Mucosa of gallbladder (tissue), 1 donor: ENCODE data around the gene OR52N1. TPM values are rescaled to one million over a fixed set of nuclear protein-coding genes. Genes with fewer than 3 reads are reported as not detected.

Source experiments
- total RNA-seq: library from RNA; stranded (reverse); gene quantifications from one replicate; pipeline ENCODE4 v1.2.1, GENCODE V29; 2021
- donor health status: DM: no; HTN: no; CAD: no.

OR52N1 gene
- total RNA-seq, 1 donor from 2014 or later, result not detected

Other genes starting within 250 kb of the OR52N1 start
- not detected for gene OR52H1, start 242.7 kb downstream of the OR52N1 start, total RNA-seq
- gene OR52B6, start 210.4 kb downstream of the OR52N1 start, total RNA-seq, result not detected
- 2.1 TPM for gene TRIM6, start 194.6 kb downstream of the OR52N1 start, total RNA-seq
- gene TRIM34, start 166.3 kb downstream of the OR52N1 start, total RNA-seq, result 8.6 TPM
- 39.8 TPM for gene TRIM5, start 106.2 kb downstream of the OR52N1 start, total RNA-seq
- 43.9 TPM for gene TRIM22, start 101.5 kb downstream of the OR52N1 start, total RNA-seq
- gene OR56B1, start 54.8 kb downstream of the OR52N1 start, total RNA-seq, result not detected
- gene OR52N4, start 37.0 kb downstream of the OR52N1 start, total RNA-seq, result not detected
- gene OR52N5, start 7.9 kb downstream of the OR52N1 start, total RNA-seq, result not detected
- not detected for gene OR52N2, start 17.7 kb upstream of the OR52N1 start, total RNA-seq
- gene OR52E6, start 50.6 kb upstream of the OR52N1 start, total RNA-seq, result not detected
- not detected for gene OR52E8, start 66.4 kb upstream of the OR52N1 start, total RNA-seq
- not detected for gene OR52E4, start 89.4 kb upstream of the OR52N1 start, total RNA-seq
- gene OR52E5, start 101.9 kb upstream of the OR52N1 start, total RNA-seq, result not detected
- gene OR56A3, start 151.0 kb upstream of the OR52N1 start, total RNA-seq, result not detected
- not detected for gene OR56A5, start 177.2 kb upstream of the OR52N1 start, total RNA-seq
- gene OR52L1, start 195.7 kb upstream of the OR52N1 start, total RNA-seq, result not detected
- 0.06 TPM for gene OR56A4, start 215.7 kb upstream of the OR52N1 start, total RNA-seq
- 0.03 TPM for gene OR56A1, start 239.5 kb upstream of the OR52N1 start, total RNA-seq